Brain microvascular endothelial cell (primary cell): ENCODE results near the gene TAF9B.
"Not testable (repeated sequence)": the region's sequence is repeated elsewhere in the genome, so short reads cannot be mapped to it uniquely, and the experiment has no call there.

Source experiments
- DNase-seq: peaks from one replicate; pipeline ENCODE4 v3.0.0-alpha.2; 2020
- H3K27ac ChIP-seq: fragments of 250-450 bp; sonication (Bioruptor Pico); 2 replicates; pipeline ENCODE4 v1.5.1; 2020; ENCODE audit warnings: mild to moderate bottlenecking, moderate library complexity
- H3K27me3 ChIP-seq: fragments of 250-450 bp; sonication (Bioruptor Pico); replicated peaks from 2 replicates; pipeline ENCODE4 v1.5.1; 2020; ENCODE audit warnings: mild to moderate bottlenecking
- H3K36me3 ChIP-seq: fragments of 250-450 bp; sonication (Bioruptor Pico); replicated peaks from 2 replicates; pipeline ENCODE4 v1.5.1; 2020; ENCODE audit warnings: mild to moderate bottlenecking
- H3K4me3 ChIP-seq: 2 replicates; pipeline ENCODE4 v1.5.1; 2011; ENCODE audit warnings: low read depth, mild to moderate bottlenecking, control low read depth, low read length, moderate library complexity
- in situ Hi-C: cut with HindIII; loops from 2 replicates; pipeline ENCODE4 v1.10.0; 2017; ENCODE audit warnings: low sequenced_read_pairs, low pct_ligation_motif_present
- TF ChIP-seq, protein P1 (sequence below): IDR thresholded peaks from 2 replicates; pipeline ENCODE4 v1.5.1; 2011; ENCODE audit warnings: low read depth, mild to moderate bottlenecking, moderate library complexity, low read length, control low read depth, inconsistent platforms; ENCODE audit errors: missing control alignments

TAF9B gene, protein sequence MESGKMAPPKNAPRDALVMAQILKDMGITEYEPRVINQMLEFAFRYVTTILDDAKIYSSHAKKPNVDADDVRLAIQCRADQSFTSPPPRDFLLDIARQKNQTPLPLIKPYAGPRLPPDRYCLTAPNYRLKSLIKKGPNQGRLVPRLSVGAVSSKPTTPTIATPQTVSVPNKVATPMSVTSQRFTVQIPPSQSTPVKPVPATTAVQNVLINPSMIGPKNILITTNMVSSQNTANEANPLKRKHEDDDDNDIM

DNA sequence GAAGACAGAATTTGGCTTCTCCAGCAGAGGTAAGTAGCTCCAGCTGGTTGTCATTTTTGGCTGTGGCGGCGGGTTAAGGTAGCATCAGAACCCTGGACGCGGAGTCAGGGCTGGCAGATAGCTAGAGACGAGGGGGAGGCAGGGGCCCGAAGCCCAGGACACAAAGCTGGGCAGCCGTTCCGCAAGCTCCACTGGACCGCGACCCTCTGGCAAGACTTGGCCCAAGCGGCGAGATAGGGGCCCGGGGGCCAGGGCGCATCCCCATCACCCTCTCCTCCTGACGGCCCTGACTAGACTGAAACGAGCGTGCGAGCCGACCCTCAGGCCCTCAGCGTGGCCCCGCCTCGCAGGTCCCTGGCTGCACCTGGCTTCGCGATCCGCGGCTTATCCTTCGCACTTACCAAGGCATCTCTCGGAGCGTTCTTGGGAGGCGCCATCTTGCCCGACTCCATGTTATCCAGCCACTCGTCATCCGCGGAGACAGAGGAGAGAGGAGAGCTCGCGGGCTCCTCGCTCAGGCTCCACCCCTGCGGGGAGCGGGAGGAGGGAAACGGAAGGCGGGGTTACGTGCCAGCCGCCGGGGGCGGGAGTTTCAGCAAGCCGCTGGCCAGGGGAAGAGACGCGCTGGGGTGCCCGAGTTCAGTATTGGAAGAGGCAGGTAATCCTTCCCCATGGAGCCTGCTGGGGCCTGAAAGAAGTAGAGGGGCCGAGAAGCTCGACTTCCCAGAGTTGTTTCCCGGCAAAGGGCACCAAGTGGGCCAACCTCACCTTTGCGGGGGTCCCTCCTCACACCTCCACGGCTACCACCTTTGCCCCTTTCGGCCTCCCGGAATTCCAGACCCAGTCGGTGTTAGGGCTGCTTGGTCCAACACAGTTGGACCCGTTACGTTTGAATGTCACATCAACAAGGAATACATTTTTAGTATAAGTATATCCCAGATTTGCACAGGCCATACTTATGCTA is at the start of gene TAF9B:
TAF9B (minus strand) TSS at position 491 of the 964 bp plus-strand sequence; CDS start at position 452, 39 bp downstream.
- TF ChIP-seq, protein P1, sequence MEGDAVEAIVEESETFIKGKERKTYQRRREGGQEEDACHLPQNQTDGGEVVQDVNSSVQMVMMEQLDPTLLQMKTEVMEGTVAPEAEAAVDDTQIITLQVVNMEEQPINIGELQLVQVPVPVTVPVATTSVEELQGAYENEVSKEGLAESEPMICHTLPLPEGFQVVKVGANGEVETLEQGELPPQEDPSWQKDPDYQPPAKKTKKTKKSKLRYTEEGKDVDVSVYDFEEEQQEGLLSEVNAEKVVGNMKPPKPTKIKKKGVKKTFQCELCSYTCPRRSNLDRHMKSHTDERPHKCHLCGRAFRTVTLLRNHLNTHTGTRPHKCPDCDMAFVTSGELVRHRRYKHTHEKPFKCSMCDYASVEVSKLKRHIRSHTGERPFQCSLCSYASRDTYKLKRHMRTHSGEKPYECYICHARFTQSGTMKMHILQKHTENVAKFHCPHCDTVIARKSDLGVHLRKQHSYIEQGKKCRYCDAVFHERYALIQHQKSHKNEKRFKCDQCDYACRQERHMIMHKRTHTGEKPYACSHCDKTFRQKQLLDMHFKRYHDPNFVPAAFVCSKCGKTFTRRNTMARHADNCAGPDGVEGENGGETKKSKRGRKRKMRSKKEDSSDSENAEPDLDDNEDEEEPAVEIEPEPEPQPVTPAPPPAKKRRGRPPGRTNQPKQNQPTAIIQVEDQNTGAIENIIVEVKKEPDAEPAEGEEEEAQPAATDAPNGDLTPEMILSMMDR: no peak
- in situ Hi-C loops: no loop called here
- DNase-seq: peak; percentile 75

DNA sequence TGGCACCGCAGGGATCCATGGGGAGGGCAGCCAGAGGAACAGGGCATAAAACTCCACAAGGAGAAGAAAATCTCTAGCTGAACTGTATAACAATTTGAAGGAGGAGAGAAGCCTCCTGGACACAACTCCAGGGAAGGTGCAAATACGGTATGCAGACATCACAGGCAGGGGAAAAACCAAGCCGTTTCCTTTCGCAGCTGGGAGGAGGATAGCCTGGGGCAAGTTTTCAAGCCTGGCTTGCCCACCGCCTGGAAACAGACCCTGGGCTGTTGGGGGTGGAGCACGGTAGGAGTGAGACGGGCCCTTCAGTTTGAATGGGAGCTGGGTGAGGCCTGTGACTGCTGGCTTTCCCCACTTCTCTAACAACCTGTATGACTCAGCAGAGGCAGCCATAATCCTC is 43.4 kb upstream of the TAF9B start:
- Histone ChIP-seq H3K4me3 (no peak overlapping the region), H3K27ac (no peak overlapping the region), H3K27me3 (no peaks in the 10 kb centered on the region), H3K36me3 (no peaks in the 10 kb centered on the region)
- DNase-seq: no peak
- TF ChIP-seq, protein P1: no peak
- in situ Hi-C loops: no loop called here

More for the DNA sequence above, at the start of gene TAF9B:
- H3K27me3 ChIP-seq: no peaks in the 10 kb centered on the region
- no peaks in the 10 kb centered on the region for H3K36me3 ChIP-seq
- H3K27ac ChIP-seq: peak within 1 kb of the TSS; percentile 85
- peak within 1 kb of the TSS; percentile 85 for H3K4me3 ChIP-seq

DNA sequence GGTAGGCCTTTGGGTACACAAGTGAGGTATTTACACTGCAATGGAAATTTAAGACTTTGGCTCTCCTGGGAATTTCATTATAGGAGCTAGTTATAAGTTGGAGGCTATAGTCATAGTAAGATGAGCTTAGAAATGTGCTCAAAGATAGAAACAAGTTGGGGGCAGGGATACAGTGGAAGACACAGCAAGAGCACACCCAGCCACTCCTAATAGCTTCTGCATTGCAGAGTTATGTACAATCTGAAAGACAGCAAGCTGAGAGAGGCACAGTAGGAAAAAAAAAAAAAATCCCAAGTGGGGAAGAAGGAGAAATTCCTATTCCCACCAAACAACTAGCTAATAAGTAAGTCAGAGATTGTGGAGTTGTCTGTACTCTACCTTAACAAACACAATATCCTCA is 41.9 kb upstream of the TAF9B start:
- H3K36me3 ChIP-seq: no peaks in the 10 kb centered on the region
- H3K27me3 ChIP-seq: no peaks in the 10 kb centered on the region
- in situ Hi-C loops: no loop called here
- DNase-seq: no peak
- H3K27ac ChIP-seq: no peak overlapping the region
- H3K4me3 ChIP-seq: no peak overlapping the region
- TF ChIP-seq, protein P1: no peak

DNA sequence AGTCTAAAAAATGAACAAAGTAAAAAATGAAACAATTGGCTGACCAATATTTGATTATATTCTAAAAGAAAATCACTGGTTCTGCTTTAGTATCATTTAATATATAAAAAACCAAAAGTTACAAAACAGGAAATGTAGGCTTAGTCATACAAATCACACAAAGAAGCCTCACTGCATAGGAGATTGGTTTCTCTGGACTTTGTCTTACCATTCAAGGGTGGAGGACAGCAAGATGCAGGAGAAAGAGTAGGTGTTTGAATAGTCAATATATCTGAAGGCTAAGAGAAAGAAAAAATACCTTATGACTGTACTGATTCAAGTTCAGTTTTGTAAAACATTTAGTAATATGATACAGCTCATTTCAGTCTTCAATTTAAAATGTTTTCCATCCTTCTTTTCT is 28.6 kb upstream of the TAF9B start:
- no peaks in the 10 kb centered on the region for H3K27me3 ChIP-seq
- H3K4me3 ChIP-seq: no peak overlapping the region
- no peaks in the 10 kb centered on the region for H3K36me3 ChIP-seq
- in situ Hi-C loops: no loop called here
- TF ChIP-seq, protein P1: no peak
- no peak for DNase-seq
- H3K27ac ChIP-seq: no peak overlapping the region

DNA sequence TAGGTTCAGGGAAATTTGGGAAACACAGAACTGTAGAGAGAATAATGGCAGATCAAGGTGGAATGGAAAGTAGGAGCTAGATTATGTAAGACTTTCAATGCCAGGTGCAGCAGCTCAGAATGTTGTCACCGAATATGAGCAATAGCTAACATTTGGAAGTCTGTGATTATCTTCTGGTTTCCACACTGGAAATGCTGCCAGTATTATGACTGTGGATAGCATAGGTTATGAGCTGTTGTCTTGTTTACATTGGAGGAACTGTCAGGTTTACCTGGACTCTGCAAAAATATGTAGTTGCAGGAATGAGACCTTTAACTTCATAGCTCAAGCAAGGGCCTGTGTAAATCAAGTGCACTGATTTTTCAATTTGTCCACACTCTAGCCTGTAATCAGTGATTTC is 26.0 kb upstream of the TAF9B start:
- H3K4me3 ChIP-seq: no peak overlapping the region
- DNase-seq: no peak
- in situ Hi-C loops: no loop called here
- no peaks in the 10 kb centered on the region for H3K27me3 ChIP-seq
- H3K36me3 ChIP-seq: no peaks in the 10 kb centered on the region
- TF ChIP-seq, protein P1: no peak
- H3K27ac ChIP-seq: no peak overlapping the region

DNA sequence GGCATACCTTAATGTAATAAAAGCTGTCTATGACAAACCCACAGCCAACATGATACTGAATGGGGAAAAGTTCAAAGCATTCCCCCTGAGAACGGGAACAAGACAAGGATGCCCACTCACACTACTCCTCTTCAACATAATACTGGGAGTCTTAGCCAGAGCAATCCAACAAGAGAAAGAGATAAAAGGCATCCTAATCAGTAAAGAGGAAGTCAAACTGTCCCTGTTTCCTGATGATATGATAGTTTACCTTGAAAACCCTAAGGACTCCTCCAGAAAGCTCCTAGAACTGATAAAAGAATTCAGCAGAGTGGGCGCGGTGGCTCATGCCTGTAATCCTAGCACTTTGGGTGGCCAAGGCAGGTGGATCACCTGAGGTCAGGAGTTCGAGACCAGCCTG is 23.7 kb upstream of the TAF9B start:
- H3K27ac ChIP-seq, H3K4me3 ChIP-seq, in situ Hi-C loops, DNase-seq, H3K27me3 ChIP-seq, H3K36me3 ChIP-seq: not testable (repeated sequence)

DNA sequence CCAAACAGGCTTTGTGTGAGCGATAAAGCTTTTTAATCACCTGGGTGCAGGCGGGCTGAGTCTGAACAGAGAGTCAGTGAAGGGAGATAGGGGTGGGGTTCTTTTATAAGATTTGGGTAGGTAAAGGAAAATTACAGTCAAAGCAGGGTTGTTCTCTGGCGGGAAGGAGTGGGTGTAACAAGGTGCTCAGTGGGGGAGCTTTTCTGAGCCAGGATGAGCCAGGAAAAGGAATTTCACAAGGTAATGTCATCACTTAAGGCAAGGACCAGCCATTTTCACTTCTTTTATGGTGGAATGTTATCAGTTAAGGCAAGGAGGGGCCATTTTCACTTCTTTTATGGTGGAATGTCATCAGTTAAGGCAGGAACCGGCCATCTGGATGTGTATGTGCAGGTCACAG is 21.3 kb upstream of the TAF9B start:
- in situ Hi-C loops: not testable (repeated sequence)

DNA sequence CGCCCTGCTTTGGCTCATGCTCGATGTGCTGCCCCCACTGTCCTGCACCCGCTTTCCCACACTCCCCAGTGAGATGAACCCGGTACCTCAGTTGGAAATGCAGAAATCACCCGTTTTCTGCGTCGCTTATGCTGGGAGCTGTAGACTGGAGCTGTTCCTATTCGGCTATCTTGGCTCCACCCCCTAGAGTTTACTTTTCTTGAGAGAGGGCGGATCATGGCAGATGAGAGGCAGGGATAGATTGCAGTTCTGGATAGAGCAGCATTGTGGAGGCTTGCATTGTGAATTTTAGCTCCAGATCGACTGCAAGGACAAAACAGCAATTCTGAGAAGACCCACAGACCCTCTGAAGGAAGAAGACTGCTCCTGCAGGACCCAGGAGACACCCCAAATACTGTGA is 18.4 kb upstream of the TAF9B start:
- H3K4me3 ChIP-seq, H3K27ac ChIP-seq, H3K27me3 ChIP-seq, DNase-seq, H3K36me3 ChIP-seq, in situ Hi-C loops: not testable (repeated sequence)

More for the DNA sequence above, 21.3 kb upstream of the TAF9B start:
- not testable (repeated sequence) for H3K36me3 ChIP-seq, H3K27ac ChIP-seq, H3K4me3 ChIP-seq, DNase-seq, H3K27me3 ChIP-seq

DNA sequence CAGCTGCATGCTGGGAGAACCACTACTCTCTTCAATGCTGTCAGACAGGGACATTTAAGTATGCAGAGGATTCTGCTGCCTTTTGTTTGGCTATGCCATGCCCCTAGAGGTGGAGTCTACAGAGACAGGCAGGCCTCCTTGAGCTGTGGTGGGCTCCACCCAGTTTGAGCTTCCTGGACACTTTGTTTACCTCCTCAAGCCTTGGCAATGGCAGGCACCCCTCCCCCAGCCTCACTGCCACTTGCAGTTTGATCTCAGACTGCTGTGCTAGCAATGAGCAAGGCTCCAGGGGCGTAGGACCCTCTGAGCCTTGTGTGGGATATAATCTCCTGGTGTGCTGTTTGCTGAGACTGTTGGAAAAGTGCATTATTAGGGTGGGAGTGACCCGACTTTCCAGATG is 17.9 kb upstream of the TAF9B start:
- H3K27me3 ChIP-seq, H3K4me3 ChIP-seq, H3K36me3 ChIP-seq, in situ Hi-C loops, DNase-seq, H3K27ac ChIP-seq: not testable (repeated sequence)
